Activated CD4-positive, CD25-positive, alpha-beta regulatory T cell treated with anti-CD3 and anti-CD28 coated beads, Interleukin-2, amount 50 U/mL, for 24 hours (primary cell): ENCODE measurements around the gene PIBF1.
"Not testable (repeated sequence)": the region's sequence is repeated elsewhere in the genome, so short reads cannot be mapped to it uniquely, and the experiment has no call there.

Experiments
- ATAC-seq, 2 donors: fragments of 150-1000 bp; cut with Tn5 transposase; one replicate each; pipeline ENCODE4 v1.10.0; 2021; ENCODE audit warnings: mild to moderate bottlenecking in 1 of 2, moderate library complexity in 1 of 2

The PIBF1 gene

GRCh38 chr13:72781451-72782439 is at the start of gene PIBF1, which contains the start of gene DIS3:
Gene PIBF1, plus strand, starts transcription at chr13:72782133. Its CDS starts 1,337 bp downstream, at chr13:72783470.
Gene DIS3, minus strand, starts transcription at chr13:72781900. Its CDS starts 68 bp downstream, at chr13:72781832.
- peak; percentile 97 for ATAC-seq

GRCh38 chr13:72737033-72737432 is 44.9 kb upstream of the PIBF1 start:
- ATAC-seq, result no peak

- ATAC-seq, result no peak
These were observed 41.9 kb upstream of the PIBF1 start for GRCh38 chr13:72740015-72740414.

- ATAC-seq, result peak in 1 of 2 donors; percentile 65
These were observed 36.7 kb upstream of the PIBF1 start for GRCh38 chr13:72745260-72745659.

GRCh38 chr13:72751220-72751619 is 30.7 kb upstream of the PIBF1 start:
- ATAC-seq, result no peak

- ATAC-seq, result no peak
These were observed 27.8 kb upstream of the PIBF1 start for GRCh38 chr13:72754111-72754510.

- peak in 1 of 2 donors; percentile 58 for ATAC-seq
These were observed 24.0 kb upstream of the PIBF1 start for GRCh38 chr13:72757792-72758535.

- no peak for ATAC-seq
These were observed 21.7 kb upstream of the PIBF1 start for GRCh38 chr13:72760189-72760588.

- no peak for ATAC-seq
These were observed 18.5 kb upstream of the PIBF1 start for GRCh38 chr13:72763411-72763810.

GRCh38 chr13:72774019-72774418 is 7.9 kb upstream of the PIBF1 start:
- no peak for ATAC-seq

GRCh38 chr13:72782717-72783116 is 784 bp downstream of the PIBF1 start:
- no peak for ATAC-seq

- ATAC-seq, result not testable (repeated sequence)
These were observed 2.7 kb downstream of the PIBF1 start for GRCh38 chr13:72784679-72785078.

GRCh38 chr13:72788831-72789230 is 6.9 kb downstream of the PIBF1 start:
- ATAC-seq, result no peak

- ATAC-seq, result no peak
These were observed 10.7 kb downstream of the PIBF1 start for GRCh38 chr13:72792640-72793039.

GRCh38 chr13:72798817-72799216 is 16.9 kb downstream of the PIBF1 start:
- ATAC-seq, result no peak

GRCh38 chr13:72804301-72804700 is 22.4 kb downstream of the PIBF1 start:
- no peak for ATAC-seq

GRCh38 chr13:72805676-72806346 is 23.9 kb downstream of the PIBF1 start:
- ATAC-seq, result no peak

GRCh38 chr13:72806514-72806913 is 24.6 kb downstream of the PIBF1 start:
- ATAC-seq, result not testable (repeated sequence)

GRCh38 chr13:72808917-72809500 is 27.1 kb downstream of the PIBF1 start:
- ATAC-seq, result no peak

GRCh38 chr13:72820156-72820897 is 38.4 kb downstream of the PIBF1 start:
- ATAC-seq, result no peak

- ATAC-seq, result no peak
These were observed 39.0 kb downstream of the PIBF1 start for GRCh38 chr13:72820898-72821279.

- no peak for ATAC-seq
These were observed 41.1 kb downstream of the PIBF1 start for GRCh38 chr13:72823081-72823480.
